SK-N-SH (cell line): ENCODE results near the gene PPP1R36.

Experiments
- EP300 ChIP-seq, 2 experiments: IDR thresholded peaks; 2 replicates each; pipeline versions ENCODE4 v1.4.0 to v1.6.1; 2012; ENCODE audit warnings: borderline replicate concordance in 1 of 2, low read depth in 1 of 2, low read length in 1 of 2
- FOSL2 ChIP-seq: IDR thresholded peaks from 2 replicates; pipeline ENCODE4 v1.4.0; 2012; ENCODE audit warnings: low read depth, mild to moderate bottlenecking, moderate library complexity, borderline replicate concordance
- FOXM1 ChIP-seq: IDR thresholded peaks from 2 replicates; pipeline ENCODE4 v1.4.0; 2012; ENCODE audit warnings: low read depth, mild to moderate bottlenecking
- MEF2A ChIP-seq: IDR thresholded peaks from 2 replicates; pipeline ENCODE4 v1.4.0; 2012; ENCODE audit warnings: low read depth, borderline replicate concordance
- MXI1 ChIP-seq: IDR thresholded peaks from 2 replicates; pipeline ENCODE4 v1.6.1; 2012; ENCODE audit warnings: mild to moderate bottlenecking, low read depth, low read length, improper control_type of control experiment
- NRF1 ChIP-seq: IDR thresholded peaks from 2 replicates; pipeline ENCODE4 v1.6.1; 2012; ENCODE audit warnings: low read depth, mild to moderate bottlenecking, low read length
- POLR2AphosphoS5 ChIP-seq: IDR thresholded peaks from 2 replicates; pipeline ENCODE4 v1.6.1; 2012; ENCODE audit warnings: low read depth, low read length
- SIN3A ChIP-seq: IDR thresholded peaks from 2 replicates; pipeline ENCODE4 v1.6.1; 2012; ENCODE audit warnings: low read depth, mild to moderate bottlenecking, low read length, moderate library complexity, borderline replicate concordance
- SMC3 ChIP-seq: IDR thresholded peaks from 2 replicates; pipeline ENCODE4 v1.6.1; 2012; ENCODE audit warnings: low read depth, low read length, improper control_type of control experiment
- TAF1 ChIP-seq: IDR thresholded peaks from 2 replicates; pipeline ENCODE4 v1.6.1; 2012; ENCODE audit warnings: low read depth, mild to moderate bottlenecking, low read length, moderate library complexity, borderline replicate concordance
- YY1 ChIP-seq: IDR thresholded peaks from 2 replicates; pipeline ENCODE4 v1.4.0; 2012; ENCODE audit warnings: low read depth, mild to moderate bottlenecking
- TF ChIP-seq, protein P1 (sequence below): fragments of 200-600 bp; sonication (generic); IDR thresholded peaks from 2 replicates; pipeline ENCODE4 v1.6.1; 2017; ENCODE audit warnings: antibody characterized with exemption, mild to moderate bottlenecking, moderate library complexity
- TF ChIP-seq, protein P2 (sequence below): IDR thresholded peaks from 2 replicates; pipeline ENCODE4 v1.6.1; 2012; ENCODE audit warnings: mild to moderate bottlenecking, low read depth, low read length, moderate library complexity

DNA sequence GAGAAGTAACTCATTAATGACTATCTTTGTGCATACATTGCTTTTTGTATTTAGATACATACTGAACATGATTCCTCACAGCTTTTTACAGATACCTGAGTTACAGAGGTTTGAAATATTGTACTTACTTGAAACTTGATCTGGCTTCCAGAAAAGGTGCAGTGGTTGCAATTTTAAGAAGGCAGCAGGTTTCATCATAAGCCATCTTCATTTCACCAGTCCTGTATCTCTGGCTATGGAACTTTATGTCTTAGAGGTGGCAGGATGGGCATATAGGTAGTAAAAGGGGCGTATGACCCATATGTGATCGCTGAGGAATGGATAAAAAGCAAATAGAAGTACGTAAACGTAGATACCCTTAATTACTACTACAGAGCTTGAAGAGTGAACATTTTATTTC, 31.5 kb upstream of the PPP1R36 start:
- TF ChIP-seq, protein P1, sequence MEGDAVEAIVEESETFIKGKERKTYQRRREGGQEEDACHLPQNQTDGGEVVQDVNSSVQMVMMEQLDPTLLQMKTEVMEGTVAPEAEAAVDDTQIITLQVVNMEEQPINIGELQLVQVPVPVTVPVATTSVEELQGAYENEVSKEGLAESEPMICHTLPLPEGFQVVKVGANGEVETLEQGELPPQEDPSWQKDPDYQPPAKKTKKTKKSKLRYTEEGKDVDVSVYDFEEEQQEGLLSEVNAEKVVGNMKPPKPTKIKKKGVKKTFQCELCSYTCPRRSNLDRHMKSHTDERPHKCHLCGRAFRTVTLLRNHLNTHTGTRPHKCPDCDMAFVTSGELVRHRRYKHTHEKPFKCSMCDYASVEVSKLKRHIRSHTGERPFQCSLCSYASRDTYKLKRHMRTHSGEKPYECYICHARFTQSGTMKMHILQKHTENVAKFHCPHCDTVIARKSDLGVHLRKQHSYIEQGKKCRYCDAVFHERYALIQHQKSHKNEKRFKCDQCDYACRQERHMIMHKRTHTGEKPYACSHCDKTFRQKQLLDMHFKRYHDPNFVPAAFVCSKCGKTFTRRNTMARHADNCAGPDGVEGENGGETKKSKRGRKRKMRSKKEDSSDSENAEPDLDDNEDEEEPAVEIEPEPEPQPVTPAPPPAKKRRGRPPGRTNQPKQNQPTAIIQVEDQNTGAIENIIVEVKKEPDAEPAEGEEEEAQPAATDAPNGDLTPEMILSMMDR: no peak
- no peak for TF ChIP-seq POLR2AphosphoS5
- TF ChIP-seq MXI1: no peak
- TF ChIP-seq SMC3: no peak
- no peak for TF ChIP-seq TAF1
- no peak for TF ChIP-seq SIN3A
- TF ChIP-seq, protein P2, sequence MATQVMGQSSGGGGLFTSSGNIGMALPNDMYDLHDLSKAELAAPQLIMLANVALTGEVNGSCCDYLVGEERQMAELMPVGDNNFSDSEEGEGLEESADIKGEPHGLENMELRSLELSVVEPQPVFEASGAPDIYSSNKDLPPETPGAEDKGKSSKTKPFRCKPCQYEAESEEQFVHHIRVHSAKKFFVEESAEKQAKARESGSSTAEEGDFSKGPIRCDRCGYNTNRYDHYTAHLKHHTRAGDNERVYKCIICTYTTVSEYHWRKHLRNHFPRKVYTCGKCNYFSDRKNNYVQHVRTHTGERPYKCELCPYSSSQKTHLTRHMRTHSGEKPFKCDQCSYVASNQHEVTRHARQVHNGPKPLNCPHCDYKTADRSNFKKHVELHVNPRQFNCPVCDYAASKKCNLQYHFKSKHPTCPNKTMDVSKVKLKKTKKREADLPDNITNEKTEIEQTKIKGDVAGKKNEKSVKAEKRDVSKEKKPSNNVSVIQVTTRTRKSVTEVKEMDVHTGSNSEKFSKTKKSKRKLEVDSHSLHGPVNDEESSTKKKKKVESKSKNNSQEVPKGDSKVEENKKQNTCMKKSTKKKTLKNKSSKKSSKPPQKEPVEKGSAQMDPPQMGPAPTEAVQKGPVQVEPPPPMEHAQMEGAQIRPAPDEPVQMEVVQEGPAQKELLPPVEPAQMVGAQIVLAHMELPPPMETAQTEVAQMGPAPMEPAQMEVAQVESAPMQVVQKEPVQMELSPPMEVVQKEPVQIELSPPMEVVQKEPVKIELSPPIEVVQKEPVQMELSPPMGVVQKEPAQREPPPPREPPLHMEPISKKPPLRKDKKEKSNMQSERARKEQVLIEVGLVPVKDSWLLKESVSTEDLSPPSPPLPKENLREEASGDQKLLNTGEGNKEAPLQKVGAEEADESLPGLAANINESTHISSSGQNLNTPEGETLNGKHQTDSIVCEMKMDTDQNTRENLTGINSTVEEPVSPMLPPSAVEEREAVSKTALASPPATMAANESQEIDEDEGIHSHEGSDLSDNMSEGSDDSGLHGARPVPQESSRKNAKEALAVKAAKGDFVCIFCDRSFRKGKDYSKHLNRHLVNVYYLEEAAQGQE: no peak
- TF ChIP-seq FOSL2: no peak
- no peak for TF ChIP-seq MEF2A
- TF ChIP-seq FOXM1: no peak
- no peak for TF ChIP-seq NRF1
- TF ChIP-seq YY1: no peak
- no peak for TF ChIP-seq EP300 (IDR thresholded peaks at IDR 0.05; ENCODE audit: borderline replicate concordance in 1 of 2, low read depth in 1 of 2, low read length in 1 of 2)
